Endothelial cell of umbilical vein (primary cell): ENCODE results near the gene GGA1. TPM values are rescaled to one million over a fixed set of nuclear protein-coding genes. Genes with fewer than 3 reads are reported as not detected.

Experiments used
- BruUV-seq: library from RNA; stranded (reverse); fragments of 400-500 nt; replicated peaks from 2 replicates; lab custom pipeline; 2021; lab: Mats Ljungman, UMichigan
- CTCF ChIA-PET: fragments of 300-600, 350-600 bp; sonication (Branson Sonifier 250); formaldehyde crosslinking; loops from one replicate; lab custom pipeline; 2021; ENCODE audit warnings: antibody characterized with exemption, inconsistent platforms; lab: Charles Lee
- POLR2A ChIA-PET: fragments of 300-600, 350-600 bp; sonication (Branson Sonifier 250); formaldehyde crosslinking; loops from one replicate; lab custom pipeline; 2021; ENCODE audit warnings: antibody characterized with exemption, inconsistent platforms; lab: Charles Lee
- DNase-seq: peaks from one replicate; pipeline ENCODE4 v3.0.0-alpha.2; 2011; ENCODE audit warnings: low read depth, low spot score
- FAIRE-seq: peaks from 2 replicates; lab custom pipeline; 2011; peaks lifted over from hg19 to GRCh38; lab: Jason Lieb, UNC
- H2AFZ ChIP-seq: 2 replicates; pipeline ENCODE4 v1.6.0; 2012; ENCODE audit warnings: low read depth, low read length, control low read depth, inconsistent platforms
- H3K27ac ChIP-seq: 2 replicates; pipeline ENCODE4 v1.5.1; 2011; ENCODE audit warnings: low read depth, mild to moderate bottlenecking, control low read depth, low read length, moderate library complexity; ENCODE audit not compliant: insufficient read depth
- H3K27me3 ChIP-seq, 2 experiments: 2 replicates each; pipeline versions ENCODE4 v1.6.0 to v1.6.1; 2011; ENCODE audit warnings: low read length in 2 of 2, mixed read lengths in 1 of 2; ENCODE audit not compliant: control insufficient read depth in 2 of 2, insufficient read depth in 2 of 2
- H3K36me3 ChIP-seq, 2 experiments: 2 replicates in 1 of 2; 3 replicates in 1 of 2; pipeline ENCODE4 v1.5.1; 2011; ENCODE audit warnings: low read length in 2 of 2, mild to moderate bottlenecking in 1 of 2, moderate library complexity in 1 of 2; ENCODE audit not compliant: control insufficient read depth in 2 of 2, insufficient read depth in 2 of 2; ENCODE audit errors: extremely low read depth in 1 of 2
- H3K4me1 ChIP-seq: 3 replicates; pipeline ENCODE4 v1.5.1; 2011; ENCODE audit warnings: mild to moderate bottlenecking, low read length; ENCODE audit not compliant: control insufficient read depth, insufficient read depth; ENCODE audit errors: extremely low read depth
- H3K4me2 ChIP-seq: 2 replicates; pipeline ENCODE4 v1.6.1; 2011; ENCODE audit warnings: low read length, control low read depth, mixed read lengths; ENCODE audit not compliant: insufficient read depth
- H3K4me3 ChIP-seq, 3 experiments: fragments of 200-600 bp in 1 of 3; sonication (generic), shearing (Covaris generic) in 1 of 3; replicated peaks in 1 of 3; 2 replicates each; pipeline ENCODE4 v1.5.1; 2011 to 2016; ENCODE audit warnings: control low read depth in 3 of 3, low read length in 3 of 3, mild to moderate bottlenecking in 2 of 3, inconsistent platforms in 1 of 3, low read depth in 1 of 3, moderate library complexity in 1 of 3; ENCODE audit not compliant: insufficient read depth in 1 of 3
- H3K79me2 ChIP-seq: 2 replicates; pipeline ENCODE4 v1.6.0; 2012; ENCODE audit warnings: low read length, inconsistent platforms; ENCODE audit not compliant: control insufficient read depth, insufficient read depth
- H3K9ac ChIP-seq: replicated peaks from 2 replicates; pipeline ENCODE3; 2011; ENCODE audit warnings: low read length, control low read depth; ENCODE audit not compliant: insufficient read depth; ENCODE audit errors: extremely low read depth
- H3K9me1 ChIP-seq: replicated peaks from 3 replicates; pipeline ENCODE4 v1.6.0; 2011; ENCODE audit warnings: mild to moderate bottlenecking, low read length; ENCODE audit not compliant: control insufficient read depth, insufficient read depth; ENCODE audit errors: extremely low read depth
- H3K9me3 ChIP-seq: replicated peaks from 2 replicates; pipeline ENCODE4 v1.5.1; 2012; ENCODE audit warnings: low read length, inconsistent platforms; ENCODE audit not compliant: control insufficient read depth, insufficient read depth
- H4K20me1 ChIP-seq: replicated peaks from 2 replicates; pipeline ENCODE3; 2011; ENCODE audit warnings: mild to moderate bottlenecking, low read length; ENCODE audit not compliant: control insufficient read depth, insufficient read depth; ENCODE audit errors: extremely low read depth
- EZH2 ChIP-seq: IDR thresholded peaks from 2 replicates; pipeline ENCODE4 v1.6.1; 2012; ENCODE audit warnings: borderline replicate concordance, low read depth, mild to moderate bottlenecking, moderate library complexity, low read length, inconsistent platforms; ENCODE audit not compliant: severe bottlenecking
- FOS ChIP-seq: IDR thresholded peaks from 2 replicates; pipeline ENCODE4 v1.6.1; 2011; ENCODE audit warnings: mild to moderate bottlenecking, low read length, moderate library complexity, borderline replicate concordance; ENCODE audit not compliant: insufficient read depth
- GATA2 ChIP-seq: IDR thresholded peaks from 2 replicates; pipeline ENCODE4 v1.7.0; 2011; ENCODE audit warnings: low read depth, mild to moderate bottlenecking, moderate library complexity, mixed read lengths, low read length; ENCODE audit not compliant: insufficient read length, insufficient read depth
- JUN ChIP-seq: IDR thresholded peaks from 2 replicates; pipeline ENCODE4 v1.6.1; 2011; ENCODE audit warnings: borderline replicate concordance, low read depth; ENCODE audit not compliant: insufficient read length, insufficient read depth
- MAX ChIP-seq: IDR thresholded peaks from 2 replicates; pipeline ENCODE4 v1.6.1; 2011; ENCODE audit not compliant: insufficient read depth, insufficient read length
- MYC ChIP-seq: IDR thresholded peaks from one replicate; pipeline ENCODE4 v1.6.1; 2011; ENCODE audit warnings: mild to moderate bottlenecking, low read depth, low read length
- POLR2A ChIP-seq: IDR thresholded peaks from 2 replicates; pipeline ENCODE4 v1.6.1; 2012; ENCODE audit warnings: low read depth, mild to moderate bottlenecking, control low read depth, low read length
- POLR2AphosphoS5 ChIP-seq: IDR thresholded peaks from 2 replicates; pipeline ENCODE4 v1.6.1; 2012; ENCODE audit warnings: low read depth, mild to moderate bottlenecking, control low read depth, low read length, moderate library complexity; ENCODE audit not compliant: insufficient read depth
- dilution Hi-C: fragments of 300-500 bp; cut with MboI; formaldehyde crosslinking; loops from one replicate; pipeline ENCODE4 v1.15.0; 2019; ENCODE audit warnings: low sequenced_read_pairs; ENCODE audit not compliant: extremely low pct_ligation_motif_present
- intact Hi-C: fragments of 100-400 bp; cut with micrococcal nuclease; formaldehyde crosslinking; loops from one replicate; pipeline ENCODE4 v1.10.0; 2022
- polyA plus RNA-seq, 4 experiments: library from polyadenylated mRNA; depleted of rRNA in 3 of 4; stranded (reverse) in 3 of 4; unstranded in 1 of 4; fragments of >200 nt; gene quantifications; 2 replicates each; pipeline versions ENCODE4 v1.2.1 to v1.2.3, GENCODE V29; 2011 to 2012; ENCODE audit warnings: missing spikeins in 1 of 4
- total RNA-seq: library from RNA; stranded (reverse); gene quantifications from 2 replicates; pipeline ENCODE4 v1.2.3, GENCODE V29; 2021
- TF ChIP-seq, protein P1 (sequence below), 2 donors: IDR thresholded peaks; 1 replicate in 1 of 2; 2 replicates in 1 of 2; pipeline ENCODE4 v1.5.1; 2011; ENCODE audit warnings: low read length in 2 of 2, mild to moderate bottlenecking in 2 of 2, moderate library complexity in 2 of 2, control low read depth in 1 of 2, inconsistent platforms in 1 of 2, low read depth in 1 of 2; ENCODE audit not compliant: insufficient read depth in 1 of 2; ENCODE audit errors: extremely low read depth in 1 of 2

Gene GGA1
- total and polyA plus RNA-seq, 2 donors (not counting 3 experiments of a cell fraction or from before 2014, with no cell fraction given): 54.1 to 67.5 TPM

- intact Hi-C loops (loop anchor here (1.0 to 5.0 kb wide), 5 partner anchors 16 to 191 kb away; partner anchors contain the start of genes GGA1 and LGALS1), dilution Hi-C loops (no loop called here)
- Histone ChIP-seq H3K9me1 (no peaks in the 10 kb centered on the region), H3K4me2 (peak overlapping the region; percentile 68), H4K20me1 (no peaks in the 10 kb centered on the region), H3K9me3 (no peaks in the 10 kb centered on the region), H2AFZ (no peak overlapping the region), H3K36me3 (peaks cover 6 to 8% of the 10 kb centered on the region in 2 experiments), H3K27me3 (no peaks in the 10 kb centered on the region), H3K27ac (peak overlapping the region; percentile 99), H3K79me2 (peaks cover 57% of the 10 kb centered on the region), H3K9ac (peak overlapping the region; percentile 100), H3K4me1 (peaks cover 61% of the 10 kb centered on the region), H3K4me3 (peak overlapping the region; percentile 71 to 86 (median 74))
- BruUV-seq: TSS peak; percentile 45
- FAIRE-seq (peak; percentile 89), DNase-seq (peak; percentile 88)
- CTCF ChIA-PET: interaction anchor here (0.6 to 21.8 kb wide), 14 partner anchors 16 to 89 kb away, joined by 3 to 977 read pairs (median 4); partner anchors contain the start of genes GGA1 and LGALS2
- POLR2A ChIA-PET: interaction anchor here (1.2 to 1.7 kb wide), 3 partner anchors 12 to 15 kb away, joined by 4 to 14 read pairs (median 14); no protein-coding TSS in a partner anchor
- TF ChIP-seq POLR2A: peak; percentile 47
- no peak for TF ChIP-seq FOS
- TF ChIP-seq GATA2: no peak
- no peak for TF ChIP-seq EZH2
- peak; percentile 93 for TF ChIP-seq MYC
- TF ChIP-seq JUN: peak; percentile 34
- TF ChIP-seq MAX: peak; percentile 80
- TF ChIP-seq, protein P1, sequence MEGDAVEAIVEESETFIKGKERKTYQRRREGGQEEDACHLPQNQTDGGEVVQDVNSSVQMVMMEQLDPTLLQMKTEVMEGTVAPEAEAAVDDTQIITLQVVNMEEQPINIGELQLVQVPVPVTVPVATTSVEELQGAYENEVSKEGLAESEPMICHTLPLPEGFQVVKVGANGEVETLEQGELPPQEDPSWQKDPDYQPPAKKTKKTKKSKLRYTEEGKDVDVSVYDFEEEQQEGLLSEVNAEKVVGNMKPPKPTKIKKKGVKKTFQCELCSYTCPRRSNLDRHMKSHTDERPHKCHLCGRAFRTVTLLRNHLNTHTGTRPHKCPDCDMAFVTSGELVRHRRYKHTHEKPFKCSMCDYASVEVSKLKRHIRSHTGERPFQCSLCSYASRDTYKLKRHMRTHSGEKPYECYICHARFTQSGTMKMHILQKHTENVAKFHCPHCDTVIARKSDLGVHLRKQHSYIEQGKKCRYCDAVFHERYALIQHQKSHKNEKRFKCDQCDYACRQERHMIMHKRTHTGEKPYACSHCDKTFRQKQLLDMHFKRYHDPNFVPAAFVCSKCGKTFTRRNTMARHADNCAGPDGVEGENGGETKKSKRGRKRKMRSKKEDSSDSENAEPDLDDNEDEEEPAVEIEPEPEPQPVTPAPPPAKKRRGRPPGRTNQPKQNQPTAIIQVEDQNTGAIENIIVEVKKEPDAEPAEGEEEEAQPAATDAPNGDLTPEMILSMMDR (IDR thresholded peaks at IDR 0.05; ENCODE audit: extremely low read depth in 1 of 2, insufficient read depth in 1 of 2, low read depth in 1 of 2, low read length in 2 of 2): peak; percentile 94
- TF ChIP-seq POLR2AphosphoS5: peak; percentile 73
These were observed 47.2 kb upstream of the GGA1 start for GRCh38 chr22:37561212-37562048.
